HEK293 (cell line): ENCODE measurements around the gene CATSPERD.
A peak's percentile ranks its signal among the peaks of the same experiment; 100 is the strongest.

Experiments used
- CTCF ChIA-PET: fragments of 350-600 bp; formaldehyde crosslinking; extraction: SDS; loops from one replicate; lab custom pipeline; 2021; ENCODE audit warnings: antibody characterized with exemption; lab: Yijun Ruan, JAX
- POLR2A ChIA-PET: fragments of 300-600 bp; formaldehyde crosslinking; extraction: SDS; loops from one replicate; lab custom pipeline; 2020; ENCODE audit warnings: antibody characterized with exemption, inconsistent platforms; lab: Yijun Ruan, JAX
- H3K27ac ChIP-seq: fragments of 200-500 bp; sonication (Bioruptor generic); 2 replicates; pipeline ENCODE4 v1.5.1; 2014; ENCODE audit warnings: low read depth, low read length, control low read depth, inconsistent platforms; ENCODE audit errors: extremely low read depth
- H3K36me3 ChIP-seq, 2 experiments: fragments of 200-500 bp in 1 of 2; sonication (Bioruptor generic) in 1 of 2; 1 replicate in 1 of 2; 2 replicates in 1 of 2; pipeline ENCODE4 v1.5.1; 2014 to 2017; ENCODE audit warnings: inconsistent platforms in 2 of 2, low read length in 2 of 2; ENCODE audit not compliant: control insufficient read depth in 2 of 2, insufficient read depth in 1 of 2
- H3K4me1 ChIP-seq: fragments of 200-500 bp; sonication (Bioruptor generic); 2 replicates; pipeline ENCODE4 v1.5.1; 2014; ENCODE audit warnings: mild to moderate bottlenecking, low read length, inconsistent platforms; ENCODE audit not compliant: control insufficient read depth, insufficient read depth
- H3K4me3 ChIP-seq: 2 replicates; pipeline ENCODE4 v1.5.1; 2011; ENCODE audit warnings: low read depth, mild to moderate bottlenecking, control low read depth, low read length, moderate library complexity
- H3K9me3 ChIP-seq: fragments of 200-500 bp; sonication (Bioruptor generic); 2 replicates; pipeline ENCODE4 v1.5.1; 2014; ENCODE audit warnings: low read depth, low read length, inconsistent platforms; ENCODE audit not compliant: control insufficient read depth, insufficient read depth
- EGR2 ChIP-seq: fragments of 450-650 bp; formaldehyde crosslinking; IDR thresholded peaks from 2 replicates; pipeline ENCODE4 v1.5.1; 2016; ENCODE audit warnings: low read depth, missing biosample characterization, missing genetic modification characterization
- GLI2 ChIP-seq: fragments of 450-650 bp; formaldehyde crosslinking; IDR thresholded peaks from 2 replicates; pipeline ENCODE4; 2017; ENCODE audit warnings: missing biosample characterization, missing genetic modification characterization, low read depth, borderline replicate concordance
- GLI4 ChIP-seq: fragments of 450-650 bp; formaldehyde crosslinking; IDR thresholded peaks from 2 replicates; pipeline ENCODE4 v1.5.1; 2016; ENCODE audit warnings: missing biosample characterization, missing genetic modification characterization
- GLIS1 ChIP-seq: fragments of 450-650 bp; formaldehyde crosslinking; IDR thresholded peaks from 2 replicates; pipeline ENCODE4 v1.5.1; 2016; ENCODE audit warnings: missing biosample characterization, missing genetic modification characterization
- IKZF3 ChIP-seq: fragments of 450-650 bp; IDR thresholded peaks from 2 replicates; pipeline ENCODE4 v1.5.0; 2018; ENCODE audit warnings: missing biosample characterization, mild to moderate bottlenecking, missing genetic modification characterization, moderate library complexity
- REPIN1 ChIP-seq: fragments of 450-650 bp; formaldehyde crosslinking; IDR thresholded peaks from 2 replicates; pipeline ENCODE4 v1.5.1; 2017; ENCODE audit warnings: missing biosample characterization, missing genetic modification characterization, low read depth
- TCF7L2 ChIP-seq: IDR thresholded peaks from 2 replicates; pipeline ENCODE4 v1.6.1; 2011; ENCODE audit warnings: low read depth, mild to moderate bottlenecking, inconsistent platforms, low read length, moderate library complexity, borderline replicate concordance
- ZBTB17 ChIP-seq: fragments of 450-650 bp; formaldehyde crosslinking; IDR thresholded peaks from 2 replicates; pipeline ENCODE4 v1.5.1; 2016; ENCODE audit warnings: missing biosample characterization, missing genetic modification characterization
- ZFP37 ChIP-seq: fragments of 450-650 bp; formaldehyde crosslinking; IDR thresholded peaks from 2 replicates; pipeline ENCODE4 v1.5.1; 2016; ENCODE audit warnings: missing biosample characterization, missing genetic modification characterization
- ZNF121 ChIP-seq: fragments of 450-650 bp; formaldehyde crosslinking; IDR thresholded peaks from 2 replicates; pipeline ENCODE4 v1.5.1; 2016; ENCODE audit warnings: missing biosample characterization, missing genetic modification characterization
- ZNF132 ChIP-seq: fragments of 450-650 bp; formaldehyde crosslinking; IDR thresholded peaks from 2 replicates; pipeline ENCODE4 v1.5.1; 2017; ENCODE audit warnings: missing biosample characterization, missing genetic modification characterization, borderline replicate concordance
- ZNF16 ChIP-seq: fragments of 450-650 bp; formaldehyde crosslinking; IDR thresholded peaks from 2 replicates; pipeline ENCODE4 v1.5.1; 2016; ENCODE audit warnings: low read depth, missing biosample characterization, missing genetic modification characterization
- ZNF341 ChIP-seq: fragments of 450-650 bp; formaldehyde crosslinking; IDR thresholded peaks from 2 replicates; pipeline ENCODE4; 2016; ENCODE audit warnings: low read depth, missing biosample characterization, missing genetic modification characterization
- ZNF350 ChIP-seq: fragments of 450-650 bp; formaldehyde crosslinking; IDR thresholded peaks from 2 replicates; pipeline ENCODE4 v1.5.0; 2017; ENCODE audit warnings: missing biosample characterization, mild to moderate bottlenecking, missing genetic modification characterization
- ZNF473 ChIP-seq: fragments of 450-650 bp; formaldehyde crosslinking; IDR thresholded peaks from 2 replicates; pipeline ENCODE4 v1.5.1; 2017; ENCODE audit warnings: missing biosample characterization, missing genetic modification characterization
- ZNF514 ChIP-seq: fragments of 450-650 bp; formaldehyde crosslinking; IDR thresholded peaks from 2 replicates; pipeline ENCODE4 v1.5.1; 2016; ENCODE audit warnings: missing biosample characterization, missing genetic modification characterization
- ZNF544 ChIP-seq: fragments of 450-650 bp; formaldehyde crosslinking; IDR thresholded peaks from 2 replicates; pipeline ENCODE4 v1.5.0; 2017; ENCODE audit warnings: missing biosample characterization, missing genetic modification characterization
- ZNF548 ChIP-seq: fragments of 450-650 bp; formaldehyde crosslinking; IDR thresholded peaks from 2 replicates; pipeline ENCODE4 v1.5.1; 2016; ENCODE audit warnings: missing biosample characterization, missing genetic modification characterization
- ZNF596 ChIP-seq: fragments of 450-650 bp; IDR thresholded peaks from 2 replicates; pipeline ENCODE4 v1.5.0; 2018; ENCODE audit warnings: missing biosample characterization, mild to moderate bottlenecking, missing genetic modification characterization, moderate library complexity
- ZNF677 ChIP-seq: fragments of 450-650 bp; IDR thresholded peaks from 2 replicates; pipeline ENCODE4 v1.5.0; 2018; ENCODE audit warnings: missing biosample characterization, mild to moderate bottlenecking, missing genetic modification characterization, moderate library complexity
- ZNF76 ChIP-seq: fragments of 450-650 bp; formaldehyde crosslinking; IDR thresholded peaks from 2 replicates; pipeline ENCODE4; 2016; ENCODE audit warnings: low read depth, missing biosample characterization, missing genetic modification characterization, borderline replicate concordance
- ZNF777 ChIP-seq: fragments of 450-650 bp; formaldehyde crosslinking; IDR thresholded peaks from 2 replicates; pipeline ENCODE4 v1.5.1; 2017; ENCODE audit warnings: missing biosample characterization, missing genetic modification characterization, borderline replicate concordance
- ZSCAN30 ChIP-seq: fragments of 450-650 bp; IDR thresholded peaks from 2 replicates; pipeline ENCODE4 v1.5.1; 2018; ENCODE audit warnings: missing biosample characterization, mild to moderate bottlenecking, missing genetic modification characterization, moderate library complexity
- ZXDB ChIP-seq: fragments of 450-650 bp; formaldehyde crosslinking; IDR thresholded peaks from 2 replicates; pipeline ENCODE4 v1.5.1; 2016; ENCODE audit warnings: missing biosample characterization, missing genetic modification characterization
- TF ChIP-seq, protein P1 (sequence below): fragments of 450-650 bp; formaldehyde crosslinking; IDR thresholded peaks from 2 replicates; pipeline ENCODE4 v1.5.1; 2016; ENCODE audit warnings: missing biosample characterization, missing genetic modification characterization
- TF ChIP-seq, protein P2 (sequence below): fragments of 450-650 bp; formaldehyde crosslinking; IDR thresholded peaks from 2 replicates; pipeline ENCODE4 v1.5.1; 2016; ENCODE audit warnings: missing biosample characterization, missing genetic modification characterization
- TF ChIP-seq, protein P3 (sequence below): fragments of 450-650 bp; formaldehyde crosslinking; optimal IDR thresholded peaks from 2 replicates; pipeline ENCODE3; 2016; ENCODE audit warnings: missing biosample characterization, mild to moderate bottlenecking, missing genetic modification characterization
- TF ChIP-seq, protein P4 (sequence below): fragments of 450-650 bp; formaldehyde crosslinking; IDR thresholded peaks from 2 replicates; pipeline ENCODE4 v1.5.0; 2017; ENCODE audit warnings: missing biosample characterization, missing genetic modification characterization, borderline replicate concordance
- TF ChIP-seq, protein P5 (sequence below): fragments of 450-650 bp; formaldehyde crosslinking; IDR thresholded peaks from 2 replicates; pipeline ENCODE4 v1.5.1; 2016; ENCODE audit warnings: missing biosample characterization, missing genetic modification characterization, borderline replicate concordance
- TF ChIP-seq, protein P6 (sequence below): fragments of 450-650 bp; formaldehyde crosslinking; IDR thresholded peaks from 2 replicates; pipeline ENCODE4 v1.5.1; 2016; ENCODE audit warnings: missing biosample characterization, missing genetic modification characterization

The CATSPERD gene

DNA sequence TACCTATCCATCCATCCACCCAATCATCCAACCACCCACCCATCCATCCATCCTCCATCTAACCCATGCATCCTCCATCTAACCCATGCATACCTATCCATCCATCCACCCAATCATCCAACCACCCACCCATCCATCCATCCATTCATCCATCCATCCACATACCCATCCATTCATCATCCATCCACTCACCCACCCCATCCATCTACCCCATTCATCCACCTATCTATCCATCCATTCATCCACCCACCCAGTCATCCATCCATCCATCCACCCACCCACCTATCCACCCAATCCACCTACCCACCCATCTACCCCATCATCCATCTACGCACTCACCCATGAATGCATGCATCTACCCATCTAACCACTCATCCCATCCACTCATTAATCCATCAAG is 46.7 kb upstream of the CATSPERD start:
- Histone ChIP-seq H3K4me1 (no peaks in the 10 kb centered on the region), H3K4me3 (no peak overlapping the region), H3K27ac (no peak overlapping the region), H3K9me3 (no peaks in the 10 kb centered on the region), H3K36me3 (peaks cover under 1 to 31% of the 10 kb centered on the region in 2 experiments; a peak in 2 of 3 replicates)
- ChIA-PET POLR2A (no interaction called here), CTCF (no interaction called here)
- TF ChIP-seq, protein P1, sequence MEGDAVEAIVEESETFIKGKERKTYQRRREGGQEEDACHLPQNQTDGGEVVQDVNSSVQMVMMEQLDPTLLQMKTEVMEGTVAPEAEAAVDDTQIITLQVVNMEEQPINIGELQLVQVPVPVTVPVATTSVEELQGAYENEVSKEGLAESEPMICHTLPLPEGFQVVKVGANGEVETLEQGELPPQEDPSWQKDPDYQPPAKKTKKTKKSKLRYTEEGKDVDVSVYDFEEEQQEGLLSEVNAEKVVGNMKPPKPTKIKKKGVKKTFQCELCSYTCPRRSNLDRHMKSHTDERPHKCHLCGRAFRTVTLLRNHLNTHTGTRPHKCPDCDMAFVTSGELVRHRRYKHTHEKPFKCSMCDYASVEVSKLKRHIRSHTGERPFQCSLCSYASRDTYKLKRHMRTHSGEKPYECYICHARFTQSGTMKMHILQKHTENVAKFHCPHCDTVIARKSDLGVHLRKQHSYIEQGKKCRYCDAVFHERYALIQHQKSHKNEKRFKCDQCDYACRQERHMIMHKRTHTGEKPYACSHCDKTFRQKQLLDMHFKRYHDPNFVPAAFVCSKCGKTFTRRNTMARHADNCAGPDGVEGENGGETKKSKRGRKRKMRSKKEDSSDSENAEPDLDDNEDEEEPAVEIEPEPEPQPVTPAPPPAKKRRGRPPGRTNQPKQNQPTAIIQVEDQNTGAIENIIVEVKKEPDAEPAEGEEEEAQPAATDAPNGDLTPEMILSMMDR (tag by site-specific recombination): no peak
- TF ChIP-seq ZNF777 (tag by site-specific recombination) (peak; percentile 16; the same call in 1 of the 2 replicates), ZNF473 (no peak), ZBTB17 (tag by site-specific recombination) (peak; percentile 98), IKZF3 (tag by site-specific recombination) (no peak), EGR2 (tag by site-specific recombination) (peak; percentile 96), ZFP37 (tag by site-specific recombination) (no peak), ZNF16 (no peak), ZNF350 (tag by site-specific recombination) (no peak), TCF7L2 (no peak), GLI2 (tag by site-specific recombination) (no peak), ZNF121 (tag by site-specific recombination) (no peak), GLI4 (tag by site-specific recombination) (peak; percentile 35; the same call in 1 of the 2 replicates), ZNF677 (tag by site-specific recombination) (no peak), ZSCAN30 (no peak), ZNF514 (no peak), ZNF341 (tag by site-specific recombination) (no peak), GLIS1 (tag by site-specific recombination) (no peak), ZNF548 (tag by site-specific recombination) (no peak), ZXDB (tag by site-specific recombination) (no peak), ZNF132 (tag by site-specific recombination) (no peak), ZNF544 (tag by site-specific recombination) (no peak), ZNF596 (tag by site-specific recombination) (no peak), ZNF76 (tag by site-specific recombination) (no peak), REPIN1 (tag by site-specific recombination) (no peak)
- TF ChIP-seq, protein P2, sequence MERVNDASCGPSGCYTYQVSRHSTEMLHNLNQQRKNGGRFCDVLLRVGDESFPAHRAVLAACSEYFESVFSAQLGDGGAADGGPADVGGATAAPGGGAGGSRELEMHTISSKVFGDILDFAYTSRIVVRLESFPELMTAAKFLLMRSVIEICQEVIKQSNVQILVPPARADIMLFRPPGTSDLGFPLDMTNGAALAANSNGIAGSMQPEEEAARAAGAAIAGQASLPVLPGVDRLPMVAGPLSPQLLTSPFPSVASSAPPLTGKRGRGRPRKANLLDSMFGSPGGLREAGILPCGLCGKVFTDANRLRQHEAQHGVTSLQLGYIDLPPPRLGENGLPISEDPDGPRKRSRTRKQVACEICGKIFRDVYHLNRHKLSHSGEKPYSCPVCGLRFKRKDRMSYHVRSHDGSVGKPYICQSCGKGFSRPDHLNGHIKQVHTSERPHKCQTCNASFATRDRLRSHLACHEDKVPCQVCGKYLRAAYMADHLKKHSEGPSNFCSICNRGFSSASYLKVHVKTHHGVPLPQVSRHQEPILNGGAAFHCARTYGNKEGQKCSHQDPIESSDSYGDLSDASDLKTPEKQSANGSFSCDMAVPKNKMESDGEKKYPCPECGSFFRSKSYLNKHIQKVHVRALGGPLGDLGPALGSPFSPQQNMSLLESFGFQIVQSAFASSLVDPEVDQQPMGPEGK (tag by site-specific recombination): 0 out of 2 replicates have a peak, but pooled peaks have one; percentile 11
- TF ChIP-seq, protein P3, sequence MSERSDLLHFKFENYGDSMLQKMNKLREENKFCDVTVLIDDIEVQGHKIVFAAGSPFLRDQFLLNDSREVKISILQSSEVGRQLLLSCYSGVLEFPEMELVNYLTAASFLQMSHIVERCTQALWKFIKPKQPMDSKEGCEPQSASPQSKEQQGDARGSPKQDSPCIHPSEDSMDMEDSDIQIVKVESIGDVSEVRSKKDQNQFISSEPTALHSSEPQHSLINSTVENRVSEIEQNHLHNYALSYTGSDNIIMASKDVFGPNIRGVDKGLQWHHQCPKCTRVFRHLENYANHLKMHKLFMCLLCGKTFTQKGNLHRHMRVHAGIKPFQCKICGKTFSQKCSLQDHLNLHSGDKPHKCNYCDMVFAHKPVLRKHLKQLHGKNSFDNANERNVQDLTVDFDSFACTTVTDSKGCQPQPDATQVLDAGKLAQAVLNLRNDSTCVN (tag by site-specific recombination): no peak
- TF ChIP-seq, protein P4, sequence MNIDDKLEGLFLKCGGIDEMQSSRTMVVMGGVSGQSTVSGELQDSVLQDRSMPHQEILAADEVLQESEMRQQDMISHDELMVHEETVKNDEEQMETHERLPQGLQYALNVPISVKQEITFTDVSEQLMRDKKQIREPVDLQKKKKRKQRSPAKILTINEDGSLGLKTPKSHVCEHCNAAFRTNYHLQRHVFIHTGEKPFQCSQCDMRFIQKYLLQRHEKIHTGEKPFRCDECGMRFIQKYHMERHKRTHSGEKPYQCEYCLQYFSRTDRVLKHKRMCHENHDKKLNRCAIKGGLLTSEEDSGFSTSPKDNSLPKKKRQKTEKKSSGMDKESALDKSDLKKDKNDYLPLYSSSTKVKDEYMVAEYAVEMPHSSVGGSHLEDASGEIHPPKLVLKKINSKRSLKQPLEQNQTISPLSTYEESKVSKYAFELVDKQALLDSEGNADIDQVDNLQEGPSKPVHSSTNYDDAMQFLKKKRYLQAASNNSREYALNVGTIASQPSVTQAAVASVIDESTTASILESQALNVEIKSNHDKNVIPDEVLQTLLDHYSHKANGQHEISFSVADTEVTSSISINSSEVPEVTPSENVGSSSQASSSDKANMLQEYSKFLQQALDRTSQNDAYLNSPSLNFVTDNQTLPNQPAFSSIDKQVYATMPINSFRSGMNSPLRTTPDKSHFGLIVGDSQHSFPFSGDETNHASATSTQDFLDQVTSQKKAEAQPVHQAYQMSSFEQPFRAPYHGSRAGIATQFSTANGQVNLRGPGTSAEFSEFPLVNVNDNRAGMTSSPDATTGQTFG: no peak
- TF ChIP-seq, protein P5, sequence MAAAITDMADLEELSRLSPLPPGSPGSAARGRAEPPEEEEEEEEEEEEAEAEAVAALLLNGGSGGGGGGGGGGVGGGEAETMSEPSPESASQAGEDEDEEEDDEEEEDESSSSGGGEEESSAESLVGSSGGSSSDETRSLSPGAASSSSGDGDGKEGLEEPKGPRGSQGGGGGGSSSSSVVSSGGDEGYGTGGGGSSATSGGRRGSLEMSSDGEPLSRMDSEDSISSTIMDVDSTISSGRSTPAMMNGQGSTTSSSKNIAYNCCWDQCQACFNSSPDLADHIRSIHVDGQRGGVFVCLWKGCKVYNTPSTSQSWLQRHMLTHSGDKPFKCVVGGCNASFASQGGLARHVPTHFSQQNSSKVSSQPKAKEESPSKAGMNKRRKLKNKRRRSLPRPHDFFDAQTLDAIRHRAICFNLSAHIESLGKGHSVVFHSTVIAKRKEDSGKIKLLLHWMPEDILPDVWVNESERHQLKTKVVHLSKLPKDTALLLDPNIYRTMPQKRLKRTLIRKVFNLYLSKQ (tag by site-specific recombination): no peak
- TF ChIP-seq, protein P6, sequence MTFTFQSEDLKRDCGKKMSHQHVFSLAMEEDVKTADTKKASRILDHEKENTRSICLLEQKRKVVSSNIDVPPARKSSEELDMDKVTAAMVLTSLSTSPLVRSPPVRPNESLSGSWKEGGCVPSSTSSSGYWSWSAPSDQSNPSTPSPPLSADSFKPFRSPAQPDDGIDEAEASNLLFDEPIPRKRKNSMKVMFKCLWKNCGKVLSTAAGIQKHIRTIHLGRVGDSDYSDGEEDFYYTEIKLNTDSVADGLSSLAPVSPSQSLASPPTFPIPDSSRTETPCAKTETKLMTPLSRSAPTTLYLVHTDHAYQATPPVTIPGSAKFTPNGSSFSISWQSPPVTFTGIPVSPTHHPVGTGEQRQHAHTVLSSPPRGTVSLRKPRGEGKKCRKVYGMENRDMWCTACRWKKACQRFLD (tag by site-specific recombination): no peak
